ENCODE measurements around the gene MLEC. TPM values are rescaled to one million over a fixed set of nuclear protein-coding genes. Genes with fewer than 3 reads are reported as not detected.

Gene MLEC, protein sequence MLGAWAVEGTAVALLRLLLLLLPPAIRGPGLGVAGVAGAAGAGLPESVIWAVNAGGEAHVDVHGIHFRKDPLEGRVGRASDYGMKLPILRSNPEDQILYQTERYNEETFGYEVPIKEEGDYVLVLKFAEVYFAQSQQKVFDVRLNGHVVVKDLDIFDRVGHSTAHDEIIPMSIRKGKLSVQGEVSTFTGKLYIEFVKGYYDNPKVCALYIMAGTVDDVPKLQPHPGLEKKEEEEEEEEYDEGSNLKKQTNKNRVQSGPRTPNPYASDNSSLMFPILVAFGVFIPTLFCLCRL
- 128 and 143 TPM in 2 replicates for total RNA-seq (2014; rRNA removed; shearing (Covaris generic); ENCODE audit: low replicate concordance)

DNA sequence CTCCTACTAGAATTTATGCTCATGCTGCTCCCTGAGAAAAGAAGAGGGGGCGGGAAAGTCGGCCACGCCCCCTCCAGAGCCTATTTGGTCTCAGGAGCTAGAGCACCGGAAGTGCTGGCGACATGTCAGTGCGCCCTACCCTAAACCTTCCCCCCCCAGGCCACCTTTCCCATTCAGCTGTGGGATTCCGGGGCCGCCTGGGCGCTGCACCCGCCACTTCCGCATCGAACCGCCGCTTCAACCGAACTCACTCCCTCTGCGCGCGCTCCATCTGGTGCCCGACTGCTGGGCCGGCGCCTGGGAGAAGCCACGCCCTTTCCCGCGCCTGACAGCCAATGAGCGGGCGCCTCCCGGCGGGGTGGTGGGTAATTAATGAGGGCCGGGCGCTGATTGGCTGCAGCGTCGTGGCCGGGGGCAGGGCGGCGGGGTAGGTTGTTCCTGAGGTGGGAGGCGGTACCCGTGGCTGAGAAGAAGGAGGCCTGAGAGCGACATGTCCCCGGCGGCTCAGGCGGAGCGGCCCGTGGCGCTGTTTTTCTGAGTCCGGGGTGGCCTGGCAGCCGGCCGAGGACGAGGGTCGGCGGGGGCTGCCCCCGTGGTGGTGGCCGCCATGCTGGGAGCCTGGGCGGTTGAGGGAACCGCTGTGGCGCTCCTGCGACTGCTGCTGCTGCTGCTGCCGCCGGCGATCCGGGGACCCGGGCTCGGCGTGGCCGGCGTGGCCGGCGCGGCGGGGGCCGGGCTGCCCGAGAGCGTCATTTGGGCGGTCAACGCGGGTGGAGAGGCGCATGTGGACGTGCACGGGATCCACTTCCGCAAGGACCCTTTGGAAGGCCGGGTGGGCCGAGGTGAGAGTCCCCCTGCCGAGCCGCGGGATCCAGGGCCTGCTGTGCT, at the start of gene MLEC:
Gene MLEC, plus strand, starts transcription at position 460 of the 888 bp plus-strand sequence. Its CDS starts 148 bp downstream, at position 608.
- no peaks in the 10 kb centered on the region for H3K9me3 ChIP-seq
- peak; percentile 98 for DNase-seq
- peaks cover 18% of the 10 kb centered on the region for H3K36me3 ChIP-seq
- H3K4me3 ChIP-seq, result peak within 1 kb of the TSS; percentile 66
- no peaks in the 10 kb centered on the region for H3K27me3 ChIP-seq

DNA sequence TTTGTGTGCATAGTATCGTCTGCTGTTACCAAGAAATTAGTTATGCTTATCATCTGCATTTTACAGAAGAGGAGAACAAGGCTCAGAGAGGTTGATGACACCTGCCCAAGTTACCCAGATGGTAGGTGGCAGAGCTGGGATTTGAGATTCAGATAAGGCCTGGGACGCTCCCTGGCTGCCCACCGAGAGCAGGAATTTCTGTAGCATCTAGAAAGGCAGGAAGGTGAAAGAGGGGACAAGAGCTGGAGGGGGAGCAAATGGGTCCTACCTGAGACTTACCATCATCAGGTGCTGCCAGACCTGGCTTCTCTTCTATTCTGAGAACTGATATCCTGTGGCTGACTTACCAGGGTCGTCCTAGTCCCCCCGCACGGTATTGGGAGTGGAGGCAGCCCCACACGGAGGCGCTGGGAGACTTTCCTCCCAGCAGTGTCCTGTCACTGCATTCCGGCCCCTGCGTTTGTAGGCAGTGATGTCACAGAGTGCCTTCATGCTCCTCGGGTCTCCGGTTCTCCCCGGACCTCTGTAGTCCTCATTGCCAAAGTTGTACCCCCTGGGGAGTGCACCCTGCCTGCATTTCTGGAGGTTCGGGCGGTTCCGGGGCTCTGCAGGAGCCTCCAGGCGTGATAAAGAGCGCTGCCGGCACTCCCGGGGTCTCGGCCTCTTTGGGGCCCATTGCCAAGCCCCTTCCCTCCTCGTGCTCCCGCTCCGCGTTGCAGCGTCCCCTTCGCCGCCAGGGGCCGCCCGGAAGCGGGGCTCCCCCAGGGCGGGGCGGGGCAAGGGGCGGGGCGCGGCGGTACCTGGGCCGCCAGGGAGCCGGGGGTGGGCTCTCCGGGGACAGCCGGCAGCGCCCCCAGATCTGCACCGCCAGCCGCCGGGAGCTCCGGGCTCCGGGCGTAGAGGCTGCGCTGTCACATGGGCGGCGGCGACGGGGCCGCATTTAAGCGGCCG, 46.9 kb upstream of the MLEC start, which contains the start of gene CABP1:
Gene CABP1, plus strand, starts transcription at position 856 of the 951 bp plus-strand sequence. Its CDS starts 60 bp downstream, at position 916.
- Histone ChIP-seq H3K9me3 (no peaks in the 10 kb centered on the region), H3K36me3 (no peaks in the 10 kb centered on the region), H3K4me3 (no peak within 1 kb of the TSS), H3K27me3 (peaks cover 19% of the 10 kb centered on the region)
- DNase-seq, result no peak

DNA sequence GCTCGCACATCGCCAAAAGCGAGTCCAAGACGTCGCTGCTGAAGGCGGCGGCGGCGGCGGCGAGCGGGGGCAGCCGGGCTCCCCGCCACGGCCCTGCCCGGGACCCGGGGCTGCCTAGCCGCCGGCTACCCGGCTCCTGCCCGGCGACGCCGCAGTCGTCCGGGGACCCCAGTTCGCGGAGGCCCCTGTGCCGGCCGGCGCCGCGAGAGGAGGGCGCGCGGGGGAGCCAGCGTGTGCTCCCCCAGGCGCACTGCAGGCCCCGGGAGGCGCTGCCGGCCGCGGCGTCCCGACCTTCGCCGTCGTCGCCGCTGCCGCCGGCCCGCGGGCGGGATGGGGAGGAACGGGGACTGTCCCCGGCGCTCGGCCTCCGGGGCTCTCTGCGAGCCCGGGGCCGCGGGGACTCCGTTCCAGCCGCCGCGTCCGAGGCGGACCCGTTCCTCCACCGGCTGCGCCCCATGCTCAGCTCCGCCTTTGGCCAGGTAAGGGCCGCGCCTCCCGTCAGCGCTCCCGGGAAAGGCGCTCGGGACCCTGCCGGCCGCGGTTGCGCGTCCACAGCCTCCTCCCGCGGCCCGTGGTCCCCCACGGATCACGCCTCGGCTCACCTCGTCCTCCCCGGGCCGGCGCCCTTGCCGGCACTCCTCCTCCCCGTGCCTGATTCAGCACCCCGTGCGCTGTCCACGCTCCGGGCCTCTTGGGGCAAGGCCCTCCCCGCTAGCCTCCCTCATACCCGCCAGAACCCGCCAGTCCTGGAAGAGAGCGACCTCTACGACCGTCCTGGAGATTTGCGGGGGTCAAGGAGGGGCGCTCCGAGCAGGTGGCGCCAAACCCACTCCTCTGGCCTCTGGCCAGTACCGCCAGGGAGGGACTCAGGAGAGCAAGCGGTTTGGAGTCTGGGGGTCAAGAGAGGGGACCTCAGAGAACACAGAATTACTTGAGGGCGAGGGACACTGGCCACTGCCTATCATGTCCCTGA, 45.8 kb upstream of the MLEC start:
- Histone ChIP-seq H3K4me3 (no peak overlapping the region), H3K27me3 (peaks cover 19% of the 10 kb centered on the region), H3K9me3 (no peaks in the 10 kb centered on the region), H3K36me3 (no peaks in the 10 kb centered on the region)
- DNase-seq, result peak; percentile 58

GRCh38 chr12:120642121-120642520, 44.8 kb upstream of the MLEC start:
- no peak for DNase-seq
- Histone ChIP-seq H3K36me3 (no peaks in the 10 kb centered on the region), H3K4me3 (no peak overlapping the region), H3K27me3 (peaks cover 19% of the 10 kb centered on the region), H3K9me3 (no peaks in the 10 kb centered on the region)

GRCh38 chr12:120642826-120643225, 44.1 kb upstream of the MLEC start:
- no peaks in the 10 kb centered on the region for H3K9me3 ChIP-seq
- no peak for DNase-seq
- no peak overlapping the region for H3K4me3 ChIP-seq
- H3K27me3 ChIP-seq, result peaks cover 19% of the 10 kb centered on the region
- H3K36me3 ChIP-seq, result no peaks in the 10 kb centered on the region

DNA sequence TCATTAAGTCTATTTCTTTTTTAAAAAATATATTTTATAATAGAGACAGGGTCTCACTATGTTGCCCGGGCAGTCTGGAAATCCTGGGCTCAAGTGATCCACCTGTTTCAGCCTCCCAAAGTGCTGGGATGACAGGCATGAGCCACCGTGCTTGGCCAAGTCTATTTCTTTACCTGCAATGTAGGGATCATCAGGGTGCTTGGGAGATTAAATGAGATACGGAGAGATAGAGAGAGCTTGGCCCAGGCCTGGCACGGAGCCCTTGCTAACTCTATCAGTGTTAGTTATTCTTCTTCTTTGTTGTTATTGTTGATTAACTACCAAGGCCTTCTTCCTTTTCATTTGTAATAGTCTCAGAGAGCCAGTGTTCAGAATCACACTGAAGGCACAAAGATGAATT, 43.4 kb upstream of the MLEC start:
- no peak for DNase-seq
- no peaks in the 10 kb centered on the region for H3K9me3 ChIP-seq
- no peaks in the 10 kb centered on the region for H3K36me3 ChIP-seq
- no peak overlapping the region for H3K4me3 ChIP-seq
- peaks cover 19% of the 10 kb centered on the region for H3K27me3 ChIP-seq

DNA sequence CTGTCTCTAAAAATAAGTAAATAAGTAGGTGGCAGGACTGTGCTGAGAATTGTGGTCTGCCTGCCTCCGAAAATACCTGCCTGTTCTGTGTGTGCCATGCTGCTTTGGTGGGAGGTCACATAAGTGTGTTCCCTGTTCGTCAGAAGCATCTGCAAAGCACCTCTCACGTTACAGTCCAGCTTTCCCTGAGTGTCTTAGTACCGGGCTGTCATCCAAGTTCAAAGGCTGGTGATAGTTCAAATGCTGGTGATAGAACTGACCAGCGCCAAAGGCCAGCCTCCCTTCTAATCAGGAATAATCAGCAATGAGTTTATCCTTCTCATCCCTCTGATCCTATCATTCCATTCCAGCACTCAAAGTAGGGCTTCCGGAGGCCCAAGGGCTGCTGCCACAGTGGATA, 40.9 kb upstream of the MLEC start:
- Histone ChIP-seq H3K27me3 (peaks cover 16% of the 10 kb centered on the region), H3K4me3 (no peak overlapping the region), H3K9me3 (no peaks in the 10 kb centered on the region), H3K36me3 (no peaks in the 10 kb centered on the region)
- no peak for DNase-seq

- Histone ChIP-seq H3K36me3 (no peaks in the 10 kb centered on the region), H3K4me3 (no peak overlapping the region), H3K9me3 (no peaks in the 10 kb centered on the region), H3K27me3 (peaks cover 8% of the 10 kb centered on the region)
- no peak for DNase-seq
Measured at GRCh38 chr12:120647375-120647755, 39.6 kb upstream of the MLEC start.

GRCh38 chr12:120649442-120650232, 37.3 kb upstream of the MLEC start:
- Histone ChIP-seq H3K36me3 (no peaks in the 10 kb centered on the region), H3K9me3 (no peaks in the 10 kb centered on the region), H3K4me3 (peak overlapping the region; percentile 47), H3K27me3 (peaks cover 12% of the 10 kb centered on the region)
- DNase-seq, result no peak

- no peak for DNase-seq
- Histone ChIP-seq H3K36me3 (no peaks in the 10 kb centered on the region), H3K27me3 (peaks cover 12% of the 10 kb centered on the region), H3K4me3 (no peak overlapping the region), H3K9me3 (no peaks in the 10 kb centered on the region)
Measured at GRCh38 chr12:120650233-120650690, 36.7 kb upstream of the MLEC start.

GRCh38 chr12:120651821-120652220, 35.1 kb upstream of the MLEC start:
- H3K36me3 ChIP-seq, result no peaks in the 10 kb centered on the region
- no peaks in the 10 kb centered on the region for H3K9me3 ChIP-seq
- H3K4me3 ChIP-seq, result no peak overlapping the region
- no peak for DNase-seq
- H3K27me3 ChIP-seq, result peaks cover 12% of the 10 kb centered on the region

DNA sequence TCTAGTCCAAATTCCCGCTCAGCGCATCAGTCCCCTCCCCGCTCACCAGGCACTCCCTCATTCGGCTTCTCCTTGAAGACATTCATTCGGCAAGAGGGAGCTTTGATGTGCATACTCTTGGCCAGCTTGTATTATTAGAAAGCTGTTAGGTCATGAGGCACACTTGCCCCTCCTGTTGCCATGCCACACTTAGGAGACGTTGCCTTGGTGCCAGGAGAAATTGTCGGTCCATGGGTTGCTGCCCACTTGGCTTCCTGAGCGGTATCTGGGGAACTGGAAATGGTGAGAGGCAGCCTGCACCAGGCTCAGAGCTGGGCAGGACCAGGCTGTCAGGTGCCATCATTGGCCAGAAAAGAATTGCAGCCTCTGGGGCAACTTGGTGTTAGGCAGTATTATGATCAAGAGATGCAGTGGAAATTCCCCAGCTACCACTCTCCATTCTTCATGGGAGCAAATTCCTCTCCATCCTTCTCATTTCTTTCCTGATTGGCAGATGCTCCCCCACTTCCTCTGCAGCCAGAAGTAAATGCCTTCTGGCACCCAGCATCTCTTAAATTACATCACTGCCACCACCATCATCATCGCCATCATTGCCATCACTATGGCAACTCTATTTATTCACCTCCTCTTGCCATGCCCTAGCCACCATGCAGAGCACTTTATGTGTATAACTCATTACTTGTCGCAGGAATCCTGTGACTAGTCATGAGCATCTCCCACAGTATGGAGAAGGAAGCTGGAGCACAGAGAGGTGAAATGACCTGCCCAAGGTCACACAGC, 34.1 kb upstream of the MLEC start:
- Histone ChIP-seq H3K4me3 (no peak overlapping the region), H3K9me3 (no peaks in the 10 kb centered on the region), H3K27me3 (peaks cover 12% of the 10 kb centered on the region), H3K36me3 (no peaks in the 10 kb centered on the region)
- peak; percentile 21 for DNase-seq

DNA sequence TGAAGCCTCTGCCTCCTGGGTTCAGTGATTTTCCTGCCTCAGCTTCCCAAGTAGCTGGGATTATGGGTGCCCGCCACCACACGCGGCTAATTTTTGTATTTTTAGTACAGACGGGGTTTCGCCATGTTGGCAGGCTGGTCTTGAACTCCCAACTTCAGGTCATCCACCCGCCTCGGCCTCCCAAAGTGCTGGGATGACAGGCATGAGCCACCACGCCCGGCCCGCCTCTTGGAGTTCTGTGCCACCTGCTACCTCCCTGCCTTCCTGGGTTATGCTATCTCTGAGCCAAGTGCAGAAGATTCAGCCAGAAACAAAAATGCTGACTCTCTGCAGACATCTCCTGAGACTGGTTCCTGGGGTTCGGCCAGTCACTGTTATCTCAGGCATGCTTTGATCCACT, 33.3 kb upstream of the MLEC start:
- H3K9me3 ChIP-seq, result no peaks in the 10 kb centered on the region
- peaks cover 12% of the 10 kb centered on the region for H3K27me3 ChIP-seq
- no peaks in the 10 kb centered on the region for H3K36me3 ChIP-seq
- no peak overlapping the region for H3K4me3 ChIP-seq
- DNase-seq, result no peak

- Histone ChIP-seq H3K36me3 (no peaks in the 10 kb centered on the region), H3K27me3 (peaks cover 9% of the 10 kb centered on the region), H3K9me3 (no peaks in the 10 kb centered on the region), H3K4me3 (no peak overlapping the region)
- DNase-seq, result no peak
Measured at GRCh38 chr12:120654656-120655055, 32.3 kb upstream of the MLEC start.

All from MG63 (cell line).